ENCODE data around the gene BTN2A1. TPM values are rescaled to one million over a fixed set of nuclear protein-coding genes. Genes with fewer than 3 reads are reported as not detected.

Gene BTN2A1
- total and polyA plus RNA-seq, 2 of the 13 experiments (the other 11 are each of a cell fraction or from before 2014, with no cell fraction given): 16.4 to 30.4 TPM

GRCh38 chr6:26430787-26431186, 27.0 kb upstream of the BTN2A1 start:
- no TSS peak for BruUV-seq (replicated peaks)
- H3K9ac ChIP-seq (ENCODE audit: insufficient read depth, low read depth, low read length): no peak overlapping the region
- peaks cover 10% of the 10 kb centered on the region for H3K4me1 ChIP-seq (ENCODE audit: insufficient read depth, low read length)
- no peak overlapping the region for H3K4me3 ChIP-seq (replicated peaks in 1 of 3; ENCODE audit: insufficient read depth in 1 of 3, low read depth in 2 of 3, low read length in 3 of 3)
- ATAC-seq (no peak), FAIRE-seq (no peak), DNase-seq (ENCODE audit: low spot score) (no peak)
- ChIA-PET POLR2A (no interaction called here), CTCF (ENCODE audit: low intra/inter-chr PET ratio, low total read pairs) (no interaction called here)
- 96% methylated on average over 5 of the region's 5 CpGs for WGBS (ENCODE audit: low lambda C conversion rate)
- no peak overlapping the region for H3K27ac ChIP-seq (ENCODE audit: extremely low read length, insufficient read depth, low read length)
- H3K36me3 ChIP-seq (replicated peaks in 1 of 2; ENCODE audit: control insufficient read depth in 1 of 2, insufficient read depth in 2 of 2, low read length in 2 of 2): peaks cover 7 to 25% of the 10 kb centered on the region in 2 experiments; a peak in 3 of 5 replicates
- H3K4me2 ChIP-seq (ENCODE audit: low read depth, low read length): no peak overlapping the region
- H3K9me3 ChIP-seq (ENCODE audit: low read length): no peaks in the 10 kb centered on the region
- H3K27me3 ChIP-seq (ENCODE audit: control insufficient read depth in 1 of 2, insufficient read depth in 2 of 2, low read length in 2 of 2): no peaks in the 10 kb centered on the region
- no peak for TF ChIP-seq ZMYM2 (CRISPR knock-in tag; IDR thresholded peaks at IDR 0.05)
- no peak overlapping the region for H2AFZ ChIP-seq (ENCODE audit: low read length)
- H3K79me2 ChIP-seq (ENCODE audit: insufficient read depth, low read length): no peaks in the 10 kb centered on the region
- H4K20me1 ChIP-seq (ENCODE audit: insufficient read depth, low read length): no peaks in the 10 kb centered on the region
- intact Hi-C loops (cut with micrococcal nuclease; ENCODE audit: unreplicated experiment) (no loop called here), in situ Hi-C loops (cut with HindIII; ENCODE audit: extremely low pct_ligation_motif_present, low pct_unique_long_range_greater_than_20kb) (no loop called here)

- in situ Hi-C loops (cut with HindIII; ENCODE audit: extremely low pct_ligation_motif_present, low pct_unique_long_range_greater_than_20kb) (no loop called here), intact Hi-C loops (cut with micrococcal nuclease; ENCODE audit: unreplicated experiment) (no loop called here)
- no TSS peak for BruUV-seq (replicated peaks)
- Histone ChIP-seq H3K79me2 (ENCODE audit: insufficient read depth, low read length) (no peaks in the 10 kb centered on the region), H3K27ac (ENCODE audit: extremely low read length, insufficient read depth, low read length) (no peak overlapping the region), H3K4me3 (replicated peaks in 1 of 3; ENCODE audit: insufficient read depth in 1 of 3, low read depth in 2 of 3, low read length in 3 of 3) (no peak overlapping the region), H3K27me3 (ENCODE audit: control insufficient read depth in 1 of 2, insufficient read depth in 2 of 2, low read length in 2 of 2) (no peaks in the 10 kb centered on the region), H3K4me2 (ENCODE audit: low read depth, low read length) (no peak overlapping the region), H4K20me1 (ENCODE audit: insufficient read depth, low read length) (no peaks in the 10 kb centered on the region), H3K36me3 (replicated peaks in 1 of 2; ENCODE audit: control insufficient read depth in 1 of 2, insufficient read depth in 2 of 2, low read length in 2 of 2) (peaks cover 7 to 19% of the 10 kb centered on the region in 2 experiments; a peak in 3 of 5 replicates), H2AFZ (ENCODE audit: low read length) (no peak overlapping the region), H3K4me1 (ENCODE audit: insufficient read depth, low read length) (peaks cover 10% of the 10 kb centered on the region), H3K9me3 (ENCODE audit: low read length) (no peaks in the 10 kb centered on the region), H3K9ac (ENCODE audit: insufficient read depth, low read depth, low read length) (no peak overlapping the region)
- ChIA-PET CTCF (ENCODE audit: low intra/inter-chr PET ratio, low total read pairs) (no interaction called here), POLR2A (no interaction called here)
- ATAC-seq (no peak), FAIRE-seq (no peak), DNase-seq (ENCODE audit: low spot score) (no peak)
- no peak for TF ChIP-seq SKI (IDR thresholded peaks at IDR 0.05; ENCODE audit: partially characterized antibody)
- no peak for TF ChIP-seq ZNF569 (CRISPR knock-in tag; IDR thresholded peaks at IDR 0.05; ENCODE audit: borderline replicate concordance)
- TF ChIP-seq SETDB1 (CRISPR knock-in tag; IDR thresholded peaks at IDR 0.05; ENCODE audit: borderline replicate concordance): no peak
- TF ChIP-seq EEA1 (CRISPR knock-in tag; IDR thresholded peaks at IDR 0.05; ENCODE audit: borderline replicate concordance): no peak
- no peak for TF ChIP-seq ZNF720 (CRISPR knock-in tag; IDR thresholded peaks at IDR 0.05)
- no peak for TF ChIP-seq MBD4 (IDR thresholded peaks at IDR 0.05; ENCODE audit: borderline replicate concordance, low read length)
- TF ChIP-seq CSRNP2 (CRISPR knock-in tag; conservative IDR thresholded peaks at IDR 0.05; ENCODE audit: low read depth): no peak
- no peak for TF ChIP-seq HMG20B (CRISPR knock-in tag; conservative IDR thresholded peaks at IDR 0.05)
- no peak for TF ChIP-seq CBX1 (IDR thresholded peaks at IDR 0.05; ENCODE audit: low read depth)
- no peak for TF ChIP-seq YY1 (IDR thresholded peaks at IDR 0.05; ENCODE audit: insufficient read depth, insufficient replicate concordance, low read depth, low read length)
- TF ChIP-seq ZNF891 (CRISPR knock-in tag; IDR thresholded peaks at IDR 0.05): no peak
- TF ChIP-seq ZNF878 (CRISPR knock-in tag; IDR thresholded peaks at IDR 0.05): no peak
- no peak for TF ChIP-seq ZBTB3 (CRISPR knock-in tag; IDR thresholded peaks at IDR 0.05; ENCODE audit: borderline replicate concordance, low read depth)
- TF ChIP-seq CREB1 (IDR thresholded peaks at IDR 0.05): no peak
- TF ChIP-seq CREB1 (CRISPR knock-in tag; IDR thresholded peaks at IDR 0.05): no peak
- no peak for TF ChIP-seq POLR2AphosphoS2 (IDR thresholded peaks at IDR 0.05; ENCODE audit: low read depth, low read length)
- 91% methylated on average over 5 of the region's 6 CpGs for WGBS (ENCODE audit: low lambda C conversion rate)
These were observed 26.2 kb upstream of the BTN2A1 start for GRCh38 chr6:26431258-26432172.
